SK-N-SH treated with all-trans-retinoic acid at 6 μM for 48 hours (cell line): Measurements from ENCODE around the gene KAT6B.

Source experiments
- ATAC-seq: fragments of 200-7000 bp; cut with Tn5 transposase; 3 replicates; pipeline ENCODE4 v1.9.1; 2020; ENCODE audit warnings: mild to moderate bottlenecking, moderate library complexity
- ARNTL ChIP-seq: fragments of 450-650 bp; formaldehyde crosslinking; IDR thresholded peaks from 2 replicates; pipeline ENCODE4 v1.5.0; 2020; ENCODE audit warnings: low read depth, mild to moderate bottlenecking, moderate library complexity, borderline replicate concordance
- BACH2 ChIP-seq: fragments of 250-450 bp; sonication (Bioruptor Pico); IDR thresholded peaks from 2 replicates; pipeline ENCODE4 v1.9.0; 2021; ENCODE audit warnings: mild to moderate bottlenecking, borderline replicate concordance
- CSDC2 ChIP-seq: fragments of 250-450 bp; sonication (Bioruptor Pico); IDR thresholded peaks from 2 replicates; pipeline ENCODE4 v1.5.0; 2020; ENCODE audit warnings: mild to moderate bottlenecking, moderate library complexity
- CSRNP3 ChIP-seq: fragments of 250-450 bp; sonication (Bioruptor Pico); IDR thresholded peaks from 2 replicates; pipeline ENCODE4 v1.5.1; 2021; ENCODE audit warnings: mild to moderate bottlenecking, moderate library complexity
- ESRRG ChIP-seq: fragments of 250-450 bp; sonication (Bioruptor Pico); IDR thresholded peaks from 2 replicates; pipeline ENCODE4 v1.6.1; 2021; ENCODE audit warnings: mild to moderate bottlenecking
- GLIS3 ChIP-seq: fragments of 250-450 bp; sonication (Bioruptor Pico); IDR thresholded peaks from 2 replicates; pipeline ENCODE4 v1.5.0; 2020; ENCODE audit warnings: mild to moderate bottlenecking, moderate library complexity
- OSR1 ChIP-seq: fragments of 250-450 bp; sonication (Bioruptor Pico); IDR thresholded peaks from 2 replicates; pipeline ENCODE4 v1.8.0; 2022; ENCODE audit warnings: moderate library complexity, mild to moderate bottlenecking, inconsistent platforms
- POU6F1 ChIP-seq: fragments of 250-450 bp; sonication (Bioruptor Pico); IDR thresholded peaks from 2 replicates; pipeline ENCODE4 v1.8.0; 2021; ENCODE audit warnings: low read depth, mild to moderate bottlenecking, moderate library complexity, borderline replicate concordance
- PPARA ChIP-seq: fragments of 250-450 bp; sonication (Bioruptor Pico); IDR thresholded peaks from 2 replicates; pipeline ENCODE4 v1.5.0; 2020; ENCODE audit warnings: mild to moderate bottlenecking, borderline replicate concordance
- RARB ChIP-seq: fragments of 250-450 bp; sonication (Bioruptor Pico); IDR thresholded peaks from 2 replicates; pipeline ENCODE4 v1.8.0; 2021; ENCODE audit warnings: mild to moderate bottlenecking, moderate library complexity
- SNAI2 ChIP-seq: fragments of 250-450 bp; sonication (Bioruptor Pico); IDR thresholded peaks from 2 replicates; pipeline ENCODE4 v1.5.0; 2020; ENCODE audit warnings: mild to moderate bottlenecking, moderate library complexity
- TCF4 ChIP-seq: fragments of 250-450 bp; sonication (Bioruptor Pico); IDR thresholded peaks from 2 replicates; pipeline ENCODE4 v1.8.0; 2021; ENCODE audit warnings: mild to moderate bottlenecking, moderate library complexity, borderline replicate concordance
- TOX ChIP-seq: fragments of 250-450 bp; sonication (Bioruptor Pico); IDR thresholded peaks from 2 replicates; pipeline ENCODE4 v1.8.0; 2021; ENCODE audit warnings: mild to moderate bottlenecking, moderate library complexity, borderline replicate concordance
- TSHZ2 ChIP-seq: fragments of 250-450 bp; sonication (Bioruptor Pico); IDR thresholded peaks from 2 replicates; pipeline ENCODE4 v1.5.0; 2020; ENCODE audit warnings: mild to moderate bottlenecking, moderate library complexity
- ZFP3 ChIP-seq: fragments of 250-450 bp; sonication (Bioruptor Pico); IDR thresholded peaks from 2 replicates; pipeline ENCODE4 v1.5.0; 2020; ENCODE audit warnings: mild to moderate bottlenecking, moderate library complexity
- ZFP30 ChIP-seq: fragments of 450-650 bp; formaldehyde crosslinking; IDR thresholded peaks from 2 replicates; pipeline ENCODE4 v1.5.0; 2022; ENCODE audit warnings: mild to moderate bottlenecking, moderate library complexity
- ZNF565 ChIP-seq: fragments of 450-650 bp; formaldehyde crosslinking; conservative IDR thresholded peaks from 2 replicates; pipeline ENCODE4 v1.5.0; 2020; ENCODE audit warnings: low read depth, mild to moderate bottlenecking, moderate library complexity
- ZNF70 ChIP-seq: fragments of 450-650 bp; formaldehyde crosslinking; IDR thresholded peaks from 2 replicates; pipeline ENCODE4 v1.5.0; 2020; ENCODE audit warnings: mild to moderate bottlenecking, moderate library complexity
- ZNF8 ChIP-seq: fragments of 450-650 bp; formaldehyde crosslinking; IDR thresholded peaks from 2 replicates; pipeline ENCODE4 v1.5.0; 2020; ENCODE audit warnings: mild to moderate bottlenecking, moderate library complexity
- TF ChIP-seq, protein P1 (sequence below): fragments of 250-450 bp; sonication (Bioruptor Pico); IDR thresholded peaks from 2 replicates; pipeline ENCODE4 v1.8.0; 2020; ENCODE audit warnings: mild to moderate bottlenecking, moderate library complexity, borderline replicate concordance
- TF ChIP-seq, protein P2 (sequence below): fragments of 250-450 bp; sonication (Bioruptor Pico); IDR thresholded peaks from 2 replicates; pipeline ENCODE4 v1.5.1; 2020; ENCODE audit warnings: low read depth, mild to moderate bottlenecking, moderate library complexity

KAT6B gene

DNA sequence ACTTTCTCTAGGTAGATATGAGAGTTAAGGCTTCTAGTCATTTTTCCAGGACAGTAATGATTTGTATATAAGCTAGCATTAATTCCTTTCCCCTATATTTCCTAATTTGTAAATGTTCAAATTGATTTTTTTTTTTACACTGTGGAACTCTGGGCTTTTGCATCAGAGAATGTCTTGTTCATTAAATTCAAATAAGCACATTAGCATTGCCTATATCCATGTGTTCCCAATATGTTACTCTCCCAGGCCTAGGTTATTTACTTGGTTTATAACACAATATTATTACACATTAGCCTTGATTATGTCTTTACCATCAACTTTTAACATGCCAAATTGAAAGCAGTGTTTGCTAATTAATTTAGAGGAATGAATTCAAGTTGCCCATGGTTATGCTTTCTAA lies 201.6 kb downstream of the KAT6B start:
- no peak for TF ChIP-seq CSDC2 (CRISPR knock-in tag)
- TF ChIP-seq, protein P1, sequence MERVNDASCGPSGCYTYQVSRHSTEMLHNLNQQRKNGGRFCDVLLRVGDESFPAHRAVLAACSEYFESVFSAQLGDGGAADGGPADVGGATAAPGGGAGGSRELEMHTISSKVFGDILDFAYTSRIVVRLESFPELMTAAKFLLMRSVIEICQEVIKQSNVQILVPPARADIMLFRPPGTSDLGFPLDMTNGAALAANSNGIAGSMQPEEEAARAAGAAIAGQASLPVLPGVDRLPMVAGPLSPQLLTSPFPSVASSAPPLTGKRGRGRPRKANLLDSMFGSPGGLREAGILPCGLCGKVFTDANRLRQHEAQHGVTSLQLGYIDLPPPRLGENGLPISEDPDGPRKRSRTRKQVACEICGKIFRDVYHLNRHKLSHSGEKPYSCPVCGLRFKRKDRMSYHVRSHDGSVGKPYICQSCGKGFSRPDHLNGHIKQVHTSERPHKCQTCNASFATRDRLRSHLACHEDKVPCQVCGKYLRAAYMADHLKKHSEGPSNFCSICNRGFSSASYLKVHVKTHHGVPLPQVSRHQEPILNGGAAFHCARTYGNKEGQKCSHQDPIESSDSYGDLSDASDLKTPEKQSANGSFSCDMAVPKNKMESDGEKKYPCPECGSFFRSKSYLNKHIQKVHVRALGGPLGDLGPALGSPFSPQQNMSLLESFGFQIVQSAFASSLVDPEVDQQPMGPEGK (CRISPR knock-in tag) = no peak
- no peak for TF ChIP-seq POU6F1 (CRISPR knock-in tag)
- no peak for TF ChIP-seq CSRNP3 (CRISPR knock-in tag)
- TF ChIP-seq GLIS3 (CRISPR knock-in tag) = no peak
- no peak for TF ChIP-seq ESRRG (CRISPR knock-in tag)
- TF ChIP-seq OSR1 (CRISPR knock-in tag) = no peak
- TF ChIP-seq ZNF565 (CRISPR knock-in tag) = no peak
- TF ChIP-seq TCF4 (CRISPR knock-in tag) = no peak
- TF ChIP-seq PPARA (CRISPR knock-in tag) = no peak
- no peak for TF ChIP-seq TOX
- TF ChIP-seq ZFP3 (CRISPR knock-in tag) = no peak
- TF ChIP-seq, protein P2, sequence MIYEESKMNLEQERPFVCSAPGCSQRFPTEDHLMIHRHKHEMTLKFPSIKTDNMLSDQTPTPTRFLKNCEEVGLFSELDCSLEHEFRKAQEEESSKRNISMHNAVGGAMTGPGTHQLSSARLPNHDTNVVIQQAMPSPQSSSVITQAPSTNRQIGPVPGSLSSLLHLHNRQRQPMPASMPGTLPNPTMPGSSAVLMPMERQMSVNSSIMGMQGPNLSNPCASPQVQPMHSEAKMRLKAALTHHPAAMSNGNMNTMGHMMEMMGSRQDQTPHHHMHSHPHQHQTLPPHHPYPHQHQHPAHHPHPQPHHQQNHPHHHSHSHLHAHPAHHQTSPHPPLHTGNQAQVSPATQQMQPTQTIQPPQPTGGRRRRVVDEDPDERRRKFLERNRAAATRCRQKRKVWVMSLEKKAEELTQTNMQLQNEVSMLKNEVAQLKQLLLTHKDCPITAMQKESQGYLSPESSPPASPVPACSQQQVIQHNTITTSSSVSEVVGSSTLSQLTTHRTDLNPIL (CRISPR knock-in tag) = no peak
- ATAC-seq = no peak

DNA sequence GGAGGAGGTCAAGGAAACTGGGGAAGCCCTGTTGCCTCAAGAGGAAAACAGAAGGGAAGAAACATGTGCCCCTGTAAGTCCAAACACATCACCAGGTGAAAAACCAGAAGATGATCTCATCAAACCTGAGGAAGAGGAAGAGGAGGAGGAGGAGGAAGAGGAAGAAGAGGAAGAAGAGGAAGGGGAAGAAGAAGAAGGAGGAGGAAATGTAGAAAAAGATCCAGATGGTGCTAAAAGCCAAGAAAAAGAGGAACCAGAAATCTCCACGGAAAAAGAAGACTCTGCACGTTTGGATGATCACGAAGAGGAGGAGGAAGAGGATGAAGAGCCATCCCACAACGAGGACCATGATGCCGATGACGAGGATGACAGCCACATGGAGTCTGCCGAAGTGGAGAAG lies 202.3 kb downstream of the KAT6B start:
- ATAC-seq = no peak
- no peak for TF ChIP-seq ZFP3 (CRISPR knock-in tag)
- no peak for TF ChIP-seq SNAI2 (CRISPR knock-in tag)
- no peak for TF ChIP-seq ARNTL
- TF ChIP-seq PPARA (CRISPR knock-in tag) = no peak

DNA sequence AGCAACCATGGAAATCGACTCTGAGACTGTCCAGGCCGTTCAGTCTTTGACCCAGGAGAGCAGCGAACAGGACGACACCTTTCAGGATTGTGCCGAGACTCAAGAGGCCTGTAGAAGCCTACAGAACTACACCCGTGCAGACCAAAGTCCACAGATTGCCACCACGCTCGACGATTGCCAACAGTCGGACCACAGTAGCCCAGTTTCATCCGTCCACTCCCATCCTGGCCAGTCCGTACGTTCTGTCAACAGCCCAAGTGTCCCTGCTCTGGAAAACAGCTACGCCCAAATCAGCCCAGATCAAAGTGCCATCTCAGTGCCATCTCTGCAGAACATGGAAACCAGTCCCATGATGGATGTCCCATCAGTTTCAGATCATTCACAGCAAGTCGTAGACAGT lies 203.0 kb downstream of the KAT6B start:
- TF ChIP-seq ZFP30 = no peak
- no peak for TF ChIP-seq ZNF70 (CRISPR knock-in tag)
- no peak for TF ChIP-seq TSHZ2 (CRISPR knock-in tag)
- TF ChIP-seq ZNF8 = no peak
- no peak for TF ChIP-seq ZFP3 (CRISPR knock-in tag)
- TF ChIP-seq BACH2 (CRISPR knock-in tag) = no peak
- no peak for TF ChIP-seq PPARA (CRISPR knock-in tag)
- no peak for TF ChIP-seq TCF4 (CRISPR knock-in tag)
- no peak for TF ChIP-seq OSR1 (CRISPR knock-in tag)
- ATAC-seq = no peak

GRCh38 chr10:75029857-75030256 lies 203.5 kb downstream of the KAT6B start:
- ATAC-seq = no peak
- TF ChIP-seq ZNF565 (CRISPR knock-in tag) (no peak), ESRRG (CRISPR knock-in tag) (no peak), ZFP30 (no peak), RARB (CRISPR knock-in tag) (no peak), POU6F1 (CRISPR knock-in tag) (no peak), OSR1 (CRISPR knock-in tag) (no peak), ARNTL (no peak), ZNF70 (CRISPR knock-in tag) (no peak)
- TF ChIP-seq, protein P2 (CRISPR knock-in tag) = no peak
